HEK293 (cell line): Measurements from ENCODE around the gene TNIP1.

Source experiments
- CTCF ChIA-PET: fragments of 350-600 bp; formaldehyde crosslinking; extraction: SDS; loops from one replicate; lab custom pipeline; 2021; ENCODE audit warnings: antibody characterized with exemption; lab: Yijun Ruan, JAX
- POLR2A ChIA-PET: fragments of 300-600 bp; formaldehyde crosslinking; extraction: SDS; loops from one replicate; lab custom pipeline; 2020; ENCODE audit warnings: antibody characterized with exemption, inconsistent platforms; lab: Yijun Ruan, JAX
- H3K27ac ChIP-seq: fragments of 200-500 bp; sonication (Bioruptor generic); 2 replicates; pipeline ENCODE4 v1.5.1; 2014; ENCODE audit warnings: low read depth, low read length, control low read depth, inconsistent platforms; ENCODE audit errors: extremely low read depth
- H3K36me3 ChIP-seq, 2 experiments: fragments of 200-500 bp in 1 of 2; sonication (Bioruptor generic) in 1 of 2; 1 replicate in 1 of 2; 2 replicates in 1 of 2; pipeline ENCODE4 v1.5.1; 2014 to 2017; ENCODE audit warnings: inconsistent platforms in 2 of 2, low read length in 2 of 2; ENCODE audit not compliant: control insufficient read depth in 2 of 2, insufficient read depth in 1 of 2
- H3K4me1 ChIP-seq: fragments of 200-500 bp; sonication (Bioruptor generic); 2 replicates; pipeline ENCODE4 v1.5.1; 2014; ENCODE audit warnings: mild to moderate bottlenecking, low read length, inconsistent platforms; ENCODE audit not compliant: control insufficient read depth, insufficient read depth
- H3K4me3 ChIP-seq: 2 replicates; pipeline ENCODE4 v1.5.1; 2011; ENCODE audit warnings: low read depth, mild to moderate bottlenecking, control low read depth, low read length, moderate library complexity
- H3K9me3 ChIP-seq: fragments of 200-500 bp; sonication (Bioruptor generic); 2 replicates; pipeline ENCODE4 v1.5.1; 2014; ENCODE audit warnings: low read depth, low read length, inconsistent platforms; ENCODE audit not compliant: control insufficient read depth, insufficient read depth
- EGR2 ChIP-seq: fragments of 450-650 bp; formaldehyde crosslinking; IDR thresholded peaks from 2 replicates; pipeline ENCODE4 v1.5.1; 2016; ENCODE audit warnings: low read depth, missing biosample characterization, missing genetic modification characterization
- KLF10 ChIP-seq: fragments of 450-650 bp; IDR thresholded peaks from 2 replicates; pipeline ENCODE4 v1.5.1; 2018; ENCODE audit warnings: missing biosample characterization, mild to moderate bottlenecking, missing genetic modification characterization
- SP2 ChIP-seq: fragments of 450-650 bp; formaldehyde crosslinking; IDR thresholded peaks from 2 replicates; pipeline ENCODE4 v1.5.1; 2016; ENCODE audit warnings: missing biosample characterization, missing genetic modification characterization
- ZBTB8A ChIP-seq: fragments of 450-650 bp; formaldehyde crosslinking; IDR thresholded peaks from 2 replicates; pipeline ENCODE4 v1.5.1; 2016; ENCODE audit warnings: missing biosample characterization, missing genetic modification characterization
- ZFHX2 ChIP-seq: fragments of 450-650 bp; formaldehyde crosslinking; conservative IDR thresholded peaks from 2 replicates; pipeline ENCODE4 v1.5.1; 2016; ENCODE audit warnings: missing biosample characterization, missing genetic modification characterization
- ZNF169 ChIP-seq: fragments of 450-650 bp; formaldehyde crosslinking; IDR thresholded peaks from 2 replicates; pipeline ENCODE4 v1.5.1; 2016; ENCODE audit warnings: missing biosample characterization, missing genetic modification characterization
- ZNF19 ChIP-seq: fragments of 450-650 bp; formaldehyde crosslinking; IDR thresholded peaks from 2 replicates; pipeline ENCODE4; 2016; ENCODE audit warnings: missing biosample characterization, missing genetic modification characterization, low read depth
- ZNF23 ChIP-seq: fragments of 450-650 bp; formaldehyde crosslinking; IDR thresholded peaks from 2 replicates; pipeline ENCODE4 v1.5.1; 2016; ENCODE audit warnings: missing biosample characterization, missing genetic modification characterization, borderline replicate concordance
- ZNF707 ChIP-seq: fragments of 450-650 bp; formaldehyde crosslinking; IDR thresholded peaks from 2 replicates; pipeline ENCODE4 v1.5.1; 2016; ENCODE audit warnings: missing biosample characterization, missing genetic modification characterization
- ZNF76 ChIP-seq: fragments of 450-650 bp; formaldehyde crosslinking; IDR thresholded peaks from 2 replicates; pipeline ENCODE4; 2016; ENCODE audit warnings: low read depth, missing biosample characterization, missing genetic modification characterization, borderline replicate concordance
- TF ChIP-seq, protein P1 (sequence below): fragments of 450-650 bp; formaldehyde crosslinking; IDR thresholded peaks from 2 replicates; pipeline ENCODE4 v1.5.1; 2017; ENCODE audit warnings: missing biosample characterization, missing genetic modification characterization
- TF ChIP-seq, protein P2 (sequence below): fragments of 450-650 bp; formaldehyde crosslinking; IDR thresholded peaks from 2 replicates; pipeline ENCODE4 v1.5.1; 2016; ENCODE audit warnings: missing biosample characterization, missing genetic modification characterization
- TF ChIP-seq, protein P3 (sequence below): fragments of 450-650 bp; formaldehyde crosslinking; conservative IDR thresholded peaks from 2 replicates; pipeline ENCODE4 v1.5.1; 2016; ENCODE audit warnings: low read depth, missing biosample characterization, missing genetic modification characterization

TNIP1 gene

GRCh38 chr5:151085517-151086041 lies 4.7 kb upstream of the TNIP1 start:
- ChIA-PET POLR2A (no interaction called here), CTCF (interaction anchor here (0.5 to 2.3 kb wide), 3 partner anchors 30 to 554 kb away, joined by 3 to 6 read pairs (median 5); no protein-coding TSS in a partner anchor)
- no peak overlapping the region for H3K4me3 ChIP-seq

GRCh38 chr5:151084363-151084762 lies 3.5 kb upstream of the TNIP1 start:
- H3K4me1 ChIP-seq = peaks cover 6% of the 10 kb centered on the region; the same call in 1 of the 2 replicates
- no peak overlapping the region for H3K27ac ChIP-seq
- CTCF ChIA-PET = interaction anchor here (0.5 to 1.2 kb wide), 3 partner anchors 30 to 626 kb away, joined by 3 read pairs; no protein-coding TSS in a partner anchor

More at GRCh38 chr5:151085517-151086041, 4.7 kb upstream of the TNIP1 start:
- H3K27ac ChIP-seq = no peak overlapping the region
- H3K36me3 ChIP-seq = no peaks in the 10 kb centered on the region
- peak; percentile 44 for TF ChIP-seq SP2 (tag by site-specific recombination)
- TF ChIP-seq ZFHX2 (tag by site-specific recombination) = 0 out of 2 replicates have a peak, but pooled peaks have one; percentile 25
- 0 out of 2 replicates have a peak, but pooled peaks have one; percentile 6 for TF ChIP-seq EGR2
- TF ChIP-seq, protein P1, sequence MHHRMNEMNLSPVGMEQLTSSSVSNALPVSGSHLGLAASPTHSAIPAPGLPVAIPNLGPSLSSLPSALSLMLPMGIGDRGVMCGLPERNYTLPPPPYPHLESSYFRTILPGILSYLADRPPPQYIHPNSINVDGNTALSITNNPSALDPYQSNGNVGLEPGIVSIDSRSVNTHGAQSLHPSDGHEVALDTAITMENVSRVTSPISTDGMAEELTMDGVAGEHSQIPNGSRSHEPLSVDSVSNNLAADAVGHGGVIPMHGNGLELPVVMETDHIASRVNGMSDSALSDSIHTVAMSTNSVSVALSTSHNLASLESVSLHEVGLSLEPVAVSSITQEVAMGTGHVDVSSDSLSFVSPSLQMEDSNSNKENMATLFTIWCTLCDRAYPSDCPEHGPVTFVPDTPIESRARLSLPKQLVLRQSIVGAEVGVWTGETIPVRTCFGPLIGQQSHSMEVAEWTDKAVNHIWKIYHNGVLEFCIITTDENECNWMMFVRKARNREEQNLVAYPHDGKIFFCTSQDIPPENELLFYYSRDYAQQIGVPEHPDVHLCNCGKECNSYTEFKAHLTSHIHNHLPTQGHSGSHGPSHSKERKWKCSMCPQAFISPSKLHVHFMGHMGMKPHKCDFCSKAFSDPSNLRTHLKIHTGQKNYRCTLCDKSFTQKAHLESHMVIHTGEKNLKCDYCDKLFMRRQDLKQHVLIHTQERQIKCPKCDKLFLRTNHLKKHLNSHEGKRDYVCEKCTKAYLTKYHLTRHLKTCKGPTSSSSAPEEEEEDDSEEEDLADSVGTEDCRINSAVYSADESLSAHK = no peak
- H3K9me3 ChIP-seq = no peaks in the 10 kb centered on the region
- peaks cover 6% of the 10 kb centered on the region; the same call in 1 of the 2 replicates for H3K4me1 ChIP-seq

More at GRCh38 chr5:151084363-151084762, 3.5 kb upstream of the TNIP1 start:
- Histone ChIP-seq H3K36me3 (no peaks in the 10 kb centered on the region), H3K9me3 (no peaks in the 10 kb centered on the region), H3K4me3 (no peak overlapping the region)
- POLR2A ChIA-PET = no interaction called here
- TF ChIP-seq ZNF707 (no peak), KLF10 (tag by site-specific recombination) (no peak), ZNF169 (tag by site-specific recombination) (no peak), ZNF19 (tag by site-specific recombination) (no peak), ZNF23 (tag by site-specific recombination) (no peak), ZBTB8A (no peak), ZNF76 (no peak)
- TF ChIP-seq, protein P2, sequence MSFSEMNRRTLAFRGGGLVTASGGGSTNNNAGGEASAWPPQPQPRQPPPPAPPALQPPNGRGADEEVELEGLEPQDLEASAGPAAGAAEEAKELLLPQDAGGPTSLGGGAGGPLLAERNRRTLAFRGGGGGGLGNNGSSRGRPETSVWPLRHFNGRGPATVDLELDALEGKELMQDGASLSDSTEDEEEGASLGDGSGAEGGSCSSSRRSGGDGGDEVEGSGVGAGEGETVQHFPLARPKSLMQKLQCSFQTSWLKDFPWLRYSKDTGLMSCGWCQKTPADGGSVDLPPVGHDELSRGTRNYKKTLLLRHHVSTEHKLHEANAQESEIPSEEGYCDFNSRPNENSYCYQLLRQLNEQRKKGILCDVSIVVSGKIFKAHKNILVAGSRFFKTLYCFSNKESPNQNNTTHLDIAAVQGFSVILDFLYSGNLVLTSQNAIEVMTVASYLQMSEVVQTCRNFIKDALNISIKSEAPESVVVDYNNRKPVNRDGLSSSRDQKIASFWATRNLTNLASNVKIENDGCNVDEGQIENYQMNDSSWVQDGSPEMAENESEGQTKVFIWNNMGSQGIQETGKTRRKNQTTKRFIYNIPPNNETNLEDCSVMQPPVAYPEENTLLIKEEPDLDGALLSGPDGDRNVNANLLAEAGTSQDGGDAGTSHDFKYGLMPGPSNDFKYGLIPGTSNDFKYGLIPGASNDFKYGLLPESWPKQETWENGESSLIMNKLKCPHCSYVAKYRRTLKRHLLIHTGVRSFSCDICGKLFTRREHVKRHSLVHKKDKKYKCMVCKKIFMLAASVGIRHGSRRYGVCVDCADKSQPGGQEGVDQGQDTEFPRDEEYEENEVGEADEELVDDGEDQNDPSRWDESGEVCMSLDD (tag by site-specific recombination) = no peak
- TF ChIP-seq, protein P3, sequence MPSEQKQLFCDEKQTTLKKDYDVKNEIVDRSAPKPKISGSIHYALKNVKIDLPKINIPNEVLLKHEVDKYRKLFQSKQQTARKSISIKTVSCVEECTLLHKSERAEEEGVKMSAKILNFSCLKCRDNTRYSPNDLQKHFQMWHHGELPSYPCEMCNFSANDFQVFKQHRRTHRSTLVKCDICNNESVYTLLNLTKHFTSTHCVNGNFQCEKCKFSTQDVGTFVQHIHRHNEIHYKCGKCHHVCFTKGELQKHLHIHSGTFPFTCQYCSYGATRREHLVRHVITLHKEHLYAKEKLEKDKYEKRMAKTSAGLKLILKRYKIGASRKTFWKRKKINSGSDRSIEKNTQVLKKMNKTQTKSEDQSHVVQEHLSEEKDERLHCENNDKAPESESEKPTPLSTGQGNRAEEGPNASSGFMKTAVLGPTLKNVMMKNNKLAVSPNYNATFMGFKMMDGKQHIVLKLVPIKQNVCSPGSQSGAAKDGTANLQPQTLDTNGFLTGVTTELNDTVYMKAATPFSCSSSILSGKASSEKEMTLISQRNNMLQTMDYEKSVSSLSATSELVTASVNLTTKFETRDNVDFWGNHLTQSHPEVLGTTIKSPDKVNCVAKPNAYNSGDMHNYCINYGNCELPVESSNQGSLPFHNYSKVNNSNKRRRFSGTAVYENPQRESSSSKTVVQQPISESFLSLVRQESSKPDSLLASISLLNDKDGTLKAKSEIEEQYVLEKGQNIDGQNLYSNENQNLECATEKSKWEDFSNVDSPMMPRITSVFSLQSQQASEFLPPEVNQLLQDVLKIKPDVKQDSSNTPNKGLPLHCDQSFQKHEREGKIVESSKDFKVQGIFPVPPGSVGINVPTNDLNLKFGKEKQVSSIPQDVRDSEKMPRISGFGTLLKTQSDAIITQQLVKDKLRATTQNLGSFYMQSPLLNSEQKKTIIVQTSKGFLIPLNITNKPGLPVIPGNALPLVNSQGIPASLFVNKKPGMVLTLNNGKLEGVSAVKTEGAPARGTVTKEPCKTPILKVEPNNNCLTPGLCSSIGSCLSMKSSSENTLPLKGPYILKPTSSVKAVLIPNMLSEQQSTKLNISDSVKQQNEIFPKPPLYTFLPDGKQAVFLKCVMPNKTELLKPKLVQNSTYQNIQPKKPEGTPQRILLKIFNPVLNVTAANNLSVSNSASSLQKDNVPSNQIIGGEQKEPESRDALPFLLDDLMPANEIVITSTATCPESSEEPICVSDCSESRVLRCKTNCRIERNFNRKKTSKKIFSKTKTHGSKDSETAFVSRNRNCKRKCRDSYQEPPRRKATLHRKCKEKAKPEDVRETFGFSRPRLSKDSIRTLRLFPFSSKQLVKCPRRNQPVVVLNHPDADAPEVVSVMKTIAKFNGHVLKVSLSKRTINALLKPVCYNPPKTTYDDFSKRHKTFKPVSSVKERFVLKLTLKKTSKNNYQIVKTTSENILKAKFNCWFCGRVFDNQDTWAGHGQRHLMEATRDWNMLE = no peak
